SK-N-SH treated with all-trans-retinoic acid at 6 μM for 48 hours (cell line): ENCODE measurements around the gene FTO.

Experiments used
- ATAC-seq: fragments of 200-7000 bp; cut with Tn5 transposase; 3 replicates; pipeline ENCODE4 v1.9.1; 2020; ENCODE audit warnings: mild to moderate bottlenecking, moderate library complexity
- ARNTL ChIP-seq: fragments of 450-650 bp; formaldehyde crosslinking; IDR thresholded peaks from 2 replicates; pipeline ENCODE4 v1.5.0; 2020; ENCODE audit warnings: low read depth, mild to moderate bottlenecking, moderate library complexity, borderline replicate concordance
- BACH2 ChIP-seq: fragments of 250-450 bp; sonication (Bioruptor Pico); IDR thresholded peaks from 2 replicates; pipeline ENCODE4 v1.9.0; 2021; ENCODE audit warnings: mild to moderate bottlenecking, borderline replicate concordance
- CSDC2 ChIP-seq: fragments of 250-450 bp; sonication (Bioruptor Pico); IDR thresholded peaks from 2 replicates; pipeline ENCODE4 v1.5.0; 2020; ENCODE audit warnings: mild to moderate bottlenecking, moderate library complexity
- ESRRG ChIP-seq: fragments of 250-450 bp; sonication (Bioruptor Pico); IDR thresholded peaks from 2 replicates; pipeline ENCODE4 v1.6.1; 2021; ENCODE audit warnings: mild to moderate bottlenecking
- GLIS3 ChIP-seq: fragments of 250-450 bp; sonication (Bioruptor Pico); IDR thresholded peaks from 2 replicates; pipeline ENCODE4 v1.5.0; 2020; ENCODE audit warnings: mild to moderate bottlenecking, moderate library complexity
- ISL1 ChIP-seq: fragments of 250-450 bp; sonication (Bioruptor Pico); IDR thresholded peaks from 2 replicates; pipeline ENCODE4 v2.1.2; 2022; ENCODE audit warnings: mild to moderate bottlenecking, moderate library complexity
- OSR1 ChIP-seq: fragments of 250-450 bp; sonication (Bioruptor Pico); IDR thresholded peaks from 2 replicates; pipeline ENCODE4 v1.8.0; 2022; ENCODE audit warnings: moderate library complexity, mild to moderate bottlenecking, inconsistent platforms
- PPARA ChIP-seq: fragments of 250-450 bp; sonication (Bioruptor Pico); IDR thresholded peaks from 2 replicates; pipeline ENCODE4 v1.5.0; 2020; ENCODE audit warnings: mild to moderate bottlenecking, borderline replicate concordance
- RARB ChIP-seq: fragments of 250-450 bp; sonication (Bioruptor Pico); IDR thresholded peaks from 2 replicates; pipeline ENCODE4 v1.8.0; 2021; ENCODE audit warnings: mild to moderate bottlenecking, moderate library complexity
- TCF4 ChIP-seq: fragments of 250-450 bp; sonication (Bioruptor Pico); IDR thresholded peaks from 2 replicates; pipeline ENCODE4 v1.8.0; 2021; ENCODE audit warnings: mild to moderate bottlenecking, moderate library complexity, borderline replicate concordance
- TOX ChIP-seq: fragments of 250-450 bp; sonication (Bioruptor Pico); IDR thresholded peaks from 2 replicates; pipeline ENCODE4 v1.8.0; 2021; ENCODE audit warnings: mild to moderate bottlenecking, moderate library complexity, borderline replicate concordance
- ZC3H10 ChIP-seq: fragments of 250-450 bp; sonication (Bioruptor Pico); IDR thresholded peaks from 2 replicates; pipeline ENCODE4 v1.5.1; 2021; ENCODE audit warnings: mild to moderate bottlenecking, moderate library complexity
- ZFP3 ChIP-seq: fragments of 250-450 bp; sonication (Bioruptor Pico); IDR thresholded peaks from 2 replicates; pipeline ENCODE4 v1.5.0; 2020; ENCODE audit warnings: mild to moderate bottlenecking, moderate library complexity
- ZFP30 ChIP-seq: fragments of 450-650 bp; formaldehyde crosslinking; IDR thresholded peaks from 2 replicates; pipeline ENCODE4 v1.5.0; 2022; ENCODE audit warnings: mild to moderate bottlenecking, moderate library complexity
- ZNF565 ChIP-seq: fragments of 450-650 bp; formaldehyde crosslinking; conservative IDR thresholded peaks from 2 replicates; pipeline ENCODE4 v1.5.0; 2020; ENCODE audit warnings: low read depth, mild to moderate bottlenecking, moderate library complexity
- ZNF70 ChIP-seq: fragments of 450-650 bp; formaldehyde crosslinking; IDR thresholded peaks from 2 replicates; pipeline ENCODE4 v1.5.0; 2020; ENCODE audit warnings: mild to moderate bottlenecking, moderate library complexity
- ZNF8 ChIP-seq: fragments of 450-650 bp; formaldehyde crosslinking; IDR thresholded peaks from 2 replicates; pipeline ENCODE4 v1.5.0; 2020; ENCODE audit warnings: mild to moderate bottlenecking, moderate library complexity
- TF ChIP-seq, protein P1 (sequence below): fragments of 250-450 bp; sonication (Bioruptor Pico); IDR thresholded peaks from 2 replicates; pipeline ENCODE4 v1.5.1; 2020; ENCODE audit warnings: low read depth, mild to moderate bottlenecking, moderate library complexity
- TF ChIP-seq, protein P2 (sequence below): fragments of 250-450 bp; sonication (Bioruptor Pico); IDR thresholded peaks from 2 replicates; pipeline ENCODE4 v1.8.0; 2021; ENCODE audit warnings: low read depth, mild to moderate bottlenecking, moderate library complexity, borderline replicate concordance
- TF ChIP-seq, protein P3 (sequence below): fragments of 250-450 bp; sonication (Bioruptor Pico); IDR thresholded peaks from 2 replicates; pipeline ENCODE4 v1.8.0; 2020; ENCODE audit warnings: mild to moderate bottlenecking, moderate library complexity, borderline replicate concordance
- TF ChIP-seq, protein P4 (sequence below): fragments of 250-450 bp; sonication (Bioruptor Pico); IDR thresholded peaks from 2 replicates; pipeline ENCODE4 v1.5.0; 2020; ENCODE audit warnings: mild to moderate bottlenecking, moderate library complexity
- TF ChIP-seq, protein P5 (sequence below): fragments of 250-450 bp; sonication (Bioruptor Pico); IDR thresholded peaks from 2 replicates; pipeline ENCODE4 v1.5.1; 2021; ENCODE audit warnings: mild to moderate bottlenecking, moderate library complexity

The FTO gene

DNA sequence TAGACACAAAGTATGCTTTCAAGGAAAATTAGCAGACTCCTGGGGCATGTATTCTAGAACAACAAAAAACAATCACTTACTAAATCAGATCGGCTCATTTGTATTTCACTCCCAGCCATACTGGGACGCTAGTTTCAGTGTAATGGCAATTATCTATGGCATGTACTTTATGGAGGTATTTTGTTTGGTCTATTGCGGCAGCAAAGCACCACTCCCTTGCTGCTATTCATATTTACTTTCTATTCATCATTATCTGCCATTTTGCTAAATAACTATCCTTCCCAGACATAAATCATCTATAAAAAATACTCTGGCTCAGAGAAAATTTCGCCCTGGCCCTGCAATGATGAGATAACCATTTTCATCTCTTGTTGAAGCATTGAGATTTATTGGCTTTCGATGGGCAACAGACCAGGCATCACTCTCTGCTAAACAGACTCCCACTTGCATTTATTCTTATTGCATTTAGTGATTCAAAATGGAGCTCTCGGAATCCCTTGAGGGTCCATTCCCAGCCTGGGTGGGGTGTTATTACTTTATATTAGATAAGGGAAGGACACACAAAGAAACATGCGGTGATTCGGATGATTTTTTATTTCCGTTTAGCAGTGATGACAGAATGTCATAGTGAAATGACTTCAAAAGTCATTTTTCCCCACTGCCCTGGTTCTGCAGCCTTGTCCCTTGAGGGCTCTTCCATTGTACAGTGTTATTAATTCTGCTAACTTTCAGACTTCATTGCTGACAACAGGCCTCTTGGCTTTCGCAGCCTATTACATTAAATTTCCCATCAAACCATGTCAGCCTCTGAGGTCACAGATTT, 356.9 kb downstream of the FTO start (continued):
- TF ChIP-seq, protein P1, sequence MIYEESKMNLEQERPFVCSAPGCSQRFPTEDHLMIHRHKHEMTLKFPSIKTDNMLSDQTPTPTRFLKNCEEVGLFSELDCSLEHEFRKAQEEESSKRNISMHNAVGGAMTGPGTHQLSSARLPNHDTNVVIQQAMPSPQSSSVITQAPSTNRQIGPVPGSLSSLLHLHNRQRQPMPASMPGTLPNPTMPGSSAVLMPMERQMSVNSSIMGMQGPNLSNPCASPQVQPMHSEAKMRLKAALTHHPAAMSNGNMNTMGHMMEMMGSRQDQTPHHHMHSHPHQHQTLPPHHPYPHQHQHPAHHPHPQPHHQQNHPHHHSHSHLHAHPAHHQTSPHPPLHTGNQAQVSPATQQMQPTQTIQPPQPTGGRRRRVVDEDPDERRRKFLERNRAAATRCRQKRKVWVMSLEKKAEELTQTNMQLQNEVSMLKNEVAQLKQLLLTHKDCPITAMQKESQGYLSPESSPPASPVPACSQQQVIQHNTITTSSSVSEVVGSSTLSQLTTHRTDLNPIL (CRISPR knock-in tag), result peak; percentile 53; the same call in 1 of the 2 replicates
- TF ChIP-seq ZNF565 (CRISPR knock-in tag) (no peak), TCF4 (CRISPR knock-in tag) (peak; percentile 66), ZNF70 (CRISPR knock-in tag) (no peak), RARB (CRISPR knock-in tag) (no peak), ZFP30 (no peak), ZNF8 (no peak), BACH2 (CRISPR knock-in tag) (no peak)
- TF ChIP-seq, protein P2, sequence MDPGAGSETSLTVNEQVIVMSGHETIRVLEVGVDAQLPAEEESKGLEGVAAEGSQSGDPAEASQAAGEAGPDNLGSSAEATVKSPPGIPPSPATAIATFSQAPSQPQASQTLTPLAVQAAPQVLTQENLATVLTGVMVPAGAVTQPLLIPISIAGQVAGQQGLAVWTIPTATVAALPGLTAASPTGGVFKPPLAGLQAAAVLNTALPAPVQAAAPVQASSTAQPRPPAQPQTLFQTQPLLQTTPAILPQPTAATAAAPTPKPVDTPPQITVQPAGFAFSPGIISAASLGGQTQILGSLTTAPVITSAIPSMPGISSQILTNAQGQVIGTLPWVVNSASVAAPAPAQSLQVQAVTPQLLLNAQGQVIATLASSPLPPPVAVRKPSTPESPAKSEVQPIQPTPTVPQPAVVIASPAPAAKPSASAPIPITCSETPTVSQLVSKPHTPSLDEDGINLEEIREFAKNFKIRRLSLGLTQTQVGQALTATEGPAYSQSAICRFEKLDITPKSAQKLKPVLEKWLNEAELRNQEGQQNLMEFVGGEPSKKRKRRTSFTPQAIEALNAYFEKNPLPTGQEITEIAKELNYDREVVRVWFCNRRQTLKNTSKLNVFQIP, result no peak

- ATAC-seq, result no peak
- TF ChIP-seq ESRRG (CRISPR knock-in tag) (no peak), ZNF70 (CRISPR knock-in tag) (no peak), ZFP30 (no peak), BACH2 (CRISPR knock-in tag) (no peak), ZFP3 (CRISPR knock-in tag) (no peak), OSR1 (no peak), CSDC2 (CRISPR knock-in tag) (no peak), RARB (CRISPR knock-in tag) (no peak), PPARA (no peak), GLIS3 (CRISPR knock-in tag) (no peak), ISL1 (CRISPR knock-in tag) (no peak), TOX (no peak), ZC3H10 (no peak), ARNTL (CRISPR knock-in tag) (no peak), ZNF8 (no peak)
- TF ChIP-seq, protein P3, sequence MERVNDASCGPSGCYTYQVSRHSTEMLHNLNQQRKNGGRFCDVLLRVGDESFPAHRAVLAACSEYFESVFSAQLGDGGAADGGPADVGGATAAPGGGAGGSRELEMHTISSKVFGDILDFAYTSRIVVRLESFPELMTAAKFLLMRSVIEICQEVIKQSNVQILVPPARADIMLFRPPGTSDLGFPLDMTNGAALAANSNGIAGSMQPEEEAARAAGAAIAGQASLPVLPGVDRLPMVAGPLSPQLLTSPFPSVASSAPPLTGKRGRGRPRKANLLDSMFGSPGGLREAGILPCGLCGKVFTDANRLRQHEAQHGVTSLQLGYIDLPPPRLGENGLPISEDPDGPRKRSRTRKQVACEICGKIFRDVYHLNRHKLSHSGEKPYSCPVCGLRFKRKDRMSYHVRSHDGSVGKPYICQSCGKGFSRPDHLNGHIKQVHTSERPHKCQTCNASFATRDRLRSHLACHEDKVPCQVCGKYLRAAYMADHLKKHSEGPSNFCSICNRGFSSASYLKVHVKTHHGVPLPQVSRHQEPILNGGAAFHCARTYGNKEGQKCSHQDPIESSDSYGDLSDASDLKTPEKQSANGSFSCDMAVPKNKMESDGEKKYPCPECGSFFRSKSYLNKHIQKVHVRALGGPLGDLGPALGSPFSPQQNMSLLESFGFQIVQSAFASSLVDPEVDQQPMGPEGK, result no peak
- TF ChIP-seq, protein P4, sequence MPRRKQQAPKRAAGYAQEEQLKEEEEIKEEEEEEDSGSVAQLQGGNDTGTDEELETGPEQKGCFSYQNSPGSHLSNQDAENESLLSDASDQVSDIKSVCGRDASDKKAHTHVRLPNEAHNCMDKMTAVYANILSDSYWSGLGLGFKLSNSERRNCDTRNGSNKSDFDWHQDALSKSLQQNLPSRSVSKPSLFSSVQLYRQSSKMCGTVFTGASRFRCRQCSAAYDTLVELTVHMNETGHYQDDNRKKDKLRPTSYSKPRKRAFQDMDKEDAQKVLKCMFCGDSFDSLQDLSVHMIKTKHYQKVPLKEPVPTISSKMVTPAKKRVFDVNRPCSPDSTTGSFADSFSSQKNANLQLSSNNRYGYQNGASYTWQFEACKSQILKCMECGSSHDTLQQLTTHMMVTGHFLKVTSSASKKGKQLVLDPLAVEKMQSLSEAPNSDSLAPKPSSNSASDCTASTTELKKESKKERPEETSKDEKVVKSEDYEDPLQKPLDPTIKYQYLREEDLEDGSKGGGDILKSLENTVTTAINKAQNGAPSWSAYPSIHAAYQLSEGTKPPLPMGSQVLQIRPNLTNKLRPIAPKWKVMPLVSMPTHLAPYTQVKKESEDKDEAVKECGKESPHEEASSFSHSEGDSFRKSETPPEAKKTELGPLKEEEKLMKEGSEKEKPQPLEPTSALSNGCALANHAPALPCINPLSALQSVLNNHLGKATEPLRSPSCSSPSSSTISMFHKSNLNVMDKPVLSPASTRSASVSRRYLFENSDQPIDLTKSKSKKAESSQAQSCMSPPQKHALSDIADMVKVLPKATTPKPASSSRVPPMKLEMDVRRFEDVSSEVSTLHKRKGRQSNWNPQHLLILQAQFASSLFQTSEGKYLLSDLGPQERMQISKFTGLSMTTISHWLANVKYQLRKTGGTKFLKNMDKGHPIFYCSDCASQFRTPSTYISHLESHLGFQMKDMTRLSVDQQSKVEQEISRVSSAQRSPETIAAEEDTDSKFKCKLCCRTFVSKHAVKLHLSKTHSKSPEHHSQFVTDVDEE (CRISPR knock-in tag), result no peak
- TF ChIP-seq, protein P5, sequence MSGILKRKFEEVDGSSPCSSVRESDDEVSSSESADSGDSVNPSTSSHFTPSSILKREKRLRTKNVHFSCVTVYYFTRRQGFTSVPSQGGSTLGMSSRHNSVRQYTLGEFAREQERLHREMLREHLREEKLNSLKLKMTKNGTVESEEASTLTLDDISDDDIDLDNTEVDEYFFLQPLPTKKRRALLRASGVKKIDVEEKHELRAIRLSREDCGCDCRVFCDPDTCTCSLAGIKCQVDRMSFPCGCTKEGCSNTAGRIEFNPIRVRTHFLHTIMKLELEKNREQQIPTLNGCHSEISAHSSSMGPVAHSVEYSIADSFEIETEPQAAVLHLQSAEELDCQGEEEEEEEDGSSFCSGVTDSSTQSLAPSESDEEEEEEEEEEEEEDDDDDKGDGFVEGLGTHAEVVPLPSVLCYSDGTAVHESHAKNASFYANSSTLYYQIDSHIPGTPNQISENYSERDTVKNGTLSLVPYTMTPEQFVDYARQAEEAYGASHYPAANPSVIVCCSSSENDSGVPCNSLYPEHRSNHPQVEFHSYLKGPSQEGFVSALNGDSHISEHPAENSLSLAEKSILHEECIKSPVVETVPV (CRISPR knock-in tag), result no peak
- TF ChIP-seq, protein P2, result no peak
- TF ChIP-seq, all 23 proteins: peak for 0
These were observed 357.5 kb downstream of the FTO start for GRCh38 chr16:54061454-54061853.
